Ishikawa (cell line): ENCODE results near the gene ADAMTS12.

ENCODE experiments used
- CEBPB ChIP-seq: IDR thresholded peaks from 2 replicates; pipeline ENCODE4 v1.6.1; 2012
- CREB1 ChIP-seq: IDR thresholded peaks from 2 replicates; pipeline ENCODE4 v1.6.1; 2012; ENCODE audit warnings: low read depth
- EGR1 ChIP-seq: IDR thresholded peaks from 2 replicates; pipeline ENCODE4 v1.6.1; 2012
- EP300 ChIP-seq: IDR thresholded peaks from 2 replicates; pipeline ENCODE4 v1.6.1; 2012; ENCODE audit warnings: borderline replicate concordance
- FOXM1 ChIP-seq: IDR thresholded peaks from 2 replicates; pipeline ENCODE4 v1.6.1; 2012; ENCODE audit warnings: low read depth, borderline replicate concordance
- NFIC ChIP-seq: IDR thresholded peaks from 2 replicates; pipeline ENCODE4 v1.6.1; 2012
- RAD21 ChIP-seq: IDR thresholded peaks from 2 replicates; pipeline ENCODE4 v1.6.1; 2012; ENCODE audit warnings: low read depth
- TAF1 ChIP-seq: IDR thresholded peaks from 2 replicates; pipeline ENCODE4 v1.6.1; 2012; ENCODE audit warnings: low read depth, mild to moderate bottlenecking
- TCF12 ChIP-seq: IDR thresholded peaks from 2 replicates; pipeline ENCODE4 v1.6.1; 2012; ENCODE audit warnings: low read depth
- TEAD4 ChIP-seq: IDR thresholded peaks from 2 replicates; pipeline ENCODE4 v1.6.1; 2012
- YY1 ChIP-seq: IDR thresholded peaks from 2 replicates; pipeline ENCODE4 v1.6.1; 2012; ENCODE audit warnings: low read depth
- ZBTB7A ChIP-seq: IDR thresholded peaks from 2 replicates; pipeline ENCODE4 v1.6.1; 2012; ENCODE audit warnings: low read depth
- TF ChIP-seq, protein P1 (sequence below): IDR thresholded peaks from 2 replicates; pipeline ENCODE4 v1.6.1; 2012
- TF ChIP-seq, protein P2 (sequence below): IDR thresholded peaks from 2 replicates; pipeline ENCODE4 v1.6.1; 2012

DNA sequence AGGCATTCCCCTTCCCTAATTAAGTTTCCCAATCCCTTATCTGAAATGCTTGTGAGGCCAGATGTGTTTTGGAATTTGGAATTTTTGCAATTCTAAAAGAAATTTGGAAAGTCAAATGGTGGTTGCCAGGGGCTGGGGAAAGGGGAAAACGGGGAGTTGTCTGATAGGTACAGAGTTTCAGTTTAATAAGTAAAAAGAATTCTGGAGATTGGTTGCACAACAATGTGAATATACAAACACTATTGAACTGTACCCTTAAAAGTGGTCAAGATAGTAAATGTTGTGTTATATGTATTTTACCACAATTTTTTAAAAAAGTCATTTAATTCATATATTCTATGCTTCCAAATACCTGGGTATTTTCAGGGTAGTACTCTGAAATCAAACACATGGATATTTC is 154.5 kb downstream of the ADAMTS12 start:
- TF ChIP-seq RAD21 (no peak), EP300 (no peak), CREB1 (no peak), YY1 (no peak), EGR1 (no peak), NFIC (no peak), TCF12 (no peak), TAF1 (no peak), CEBPB (no peak), ZBTB7A (no peak), FOXM1 (no peak), TEAD4 (no peak)
- TF ChIP-seq, protein P1, sequence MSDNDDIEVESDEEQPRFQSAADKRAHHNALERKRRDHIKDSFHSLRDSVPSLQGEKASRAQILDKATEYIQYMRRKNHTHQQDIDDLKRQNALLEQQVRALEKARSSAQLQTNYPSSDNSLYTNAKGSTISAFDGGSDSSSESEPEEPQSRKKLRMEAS: no peak
- TF ChIP-seq, protein P2, sequence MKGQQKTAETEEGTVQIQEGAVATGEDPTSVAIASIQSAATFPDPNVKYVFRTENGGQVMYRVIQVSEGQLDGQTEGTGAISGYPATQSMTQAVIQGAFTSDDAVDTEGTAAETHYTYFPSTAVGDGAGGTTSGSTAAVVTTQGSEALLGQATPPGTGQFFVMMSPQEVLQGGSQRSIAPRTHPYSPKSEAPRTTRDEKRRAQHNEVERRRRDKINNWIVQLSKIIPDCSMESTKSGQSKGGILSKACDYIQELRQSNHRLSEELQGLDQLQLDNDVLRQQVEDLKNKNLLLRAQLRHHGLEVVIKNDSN: no peak
